ENCODE measurements around the gene ACAA2. TPM values are rescaled to one million over a fixed set of nuclear protein-coding genes. Genes with fewer than 3 reads are reported as not detected.

ACAA2 gene
- total RNA-seq, 1 donor from 2014 or later, result 50.6 TPM

DNA sequence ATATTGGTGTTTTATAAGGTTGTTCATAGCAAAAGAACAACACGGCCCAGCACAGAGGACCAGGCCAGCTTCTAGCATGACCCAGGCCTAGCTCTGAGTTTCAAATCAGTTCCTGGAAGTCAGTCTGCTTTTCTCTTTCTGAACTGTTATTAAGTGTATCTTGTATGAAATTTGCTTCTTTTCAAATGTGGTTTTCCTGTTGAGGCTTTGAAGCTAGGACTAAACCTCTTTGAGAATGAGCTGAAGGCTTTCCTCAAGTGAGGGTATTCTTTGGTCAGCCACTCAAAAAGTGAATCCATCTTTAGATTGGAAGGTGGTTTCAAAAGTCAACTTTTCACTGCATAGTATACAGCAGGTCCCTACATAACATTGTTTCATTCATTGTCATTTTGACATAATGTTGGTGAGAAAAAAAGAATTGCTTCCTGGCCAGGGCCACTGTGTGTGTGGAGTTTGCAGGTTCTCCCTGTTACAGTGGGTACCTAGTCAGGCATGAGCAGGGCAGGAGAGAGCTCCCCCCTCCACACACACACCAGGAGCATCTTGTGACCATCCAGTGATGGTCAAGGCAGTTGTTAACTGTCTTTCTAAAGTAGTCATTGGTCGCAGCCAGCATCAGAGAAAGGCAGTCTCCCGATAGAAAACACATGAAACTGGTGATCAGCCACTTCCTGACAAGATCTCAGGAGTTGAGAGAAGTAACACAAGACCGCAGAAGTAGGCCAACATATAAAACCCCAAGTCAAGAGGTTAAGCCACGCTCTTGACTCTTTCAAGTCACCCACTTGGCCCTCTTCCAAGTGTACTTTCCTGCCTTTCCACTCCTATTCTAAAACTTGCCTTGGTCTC lies 6.7 kb upstream of the ACAA2 start:
- no peaks in the 10 kb centered on the region for H3K4me1 ChIP-seq
- TF ChIP-seq POLR2AphosphoS5 (IDR thresholded peaks at IDR 0.05; ENCODE audit: insufficient read depth in 1 of 2, low read depth in 1 of 2) (no peak), POLR2A (IDR thresholded peaks at IDR 0.05) (no peak)
- TF ChIP-seq, protein P1, sequence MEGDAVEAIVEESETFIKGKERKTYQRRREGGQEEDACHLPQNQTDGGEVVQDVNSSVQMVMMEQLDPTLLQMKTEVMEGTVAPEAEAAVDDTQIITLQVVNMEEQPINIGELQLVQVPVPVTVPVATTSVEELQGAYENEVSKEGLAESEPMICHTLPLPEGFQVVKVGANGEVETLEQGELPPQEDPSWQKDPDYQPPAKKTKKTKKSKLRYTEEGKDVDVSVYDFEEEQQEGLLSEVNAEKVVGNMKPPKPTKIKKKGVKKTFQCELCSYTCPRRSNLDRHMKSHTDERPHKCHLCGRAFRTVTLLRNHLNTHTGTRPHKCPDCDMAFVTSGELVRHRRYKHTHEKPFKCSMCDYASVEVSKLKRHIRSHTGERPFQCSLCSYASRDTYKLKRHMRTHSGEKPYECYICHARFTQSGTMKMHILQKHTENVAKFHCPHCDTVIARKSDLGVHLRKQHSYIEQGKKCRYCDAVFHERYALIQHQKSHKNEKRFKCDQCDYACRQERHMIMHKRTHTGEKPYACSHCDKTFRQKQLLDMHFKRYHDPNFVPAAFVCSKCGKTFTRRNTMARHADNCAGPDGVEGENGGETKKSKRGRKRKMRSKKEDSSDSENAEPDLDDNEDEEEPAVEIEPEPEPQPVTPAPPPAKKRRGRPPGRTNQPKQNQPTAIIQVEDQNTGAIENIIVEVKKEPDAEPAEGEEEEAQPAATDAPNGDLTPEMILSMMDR (IDR thresholded peaks at IDR 0.05), result no peak
- intact Hi-C loops (cut with DNase I), result no loop called here

GRCh38 chr18:49819071-49819662 lies 5.8 kb upstream of the ACAA2 start:
- no peaks in the 10 kb centered on the region for H3K27me3 ChIP-seq
- DNase-seq (ENCODE audit: extremely low spot score in 2 of 2), result no peak
- H3K9me3 ChIP-seq, result no peaks in the 10 kb centered on the region
- TF ChIP-seq, protein P1 (IDR thresholded peaks at IDR 0.05), result no peak
- TF ChIP-seq POLR2A (IDR thresholded peaks at IDR 0.05) (no peak), POLR2AphosphoS5 (IDR thresholded peaks at IDR 0.05; ENCODE audit: insufficient read depth in 1 of 2, low read depth in 1 of 2) (no peak)
- no peaks in the 10 kb centered on the region for H3K36me3 ChIP-seq
- H3K27ac ChIP-seq, result no peak overlapping the region
- intact Hi-C loops (cut with DNase I), result no loop called here
- no peaks in the 10 kb centered on the region for H3K4me1 ChIP-seq
- H3K4me3 ChIP-seq, result no peak overlapping the region

More for the DNA sequence above, 6.7 kb upstream of the ACAA2 start:
- Histone ChIP-seq H3K27me3 (no peaks in the 10 kb centered on the region), H3K36me3 (no peaks in the 10 kb centered on the region), H3K9me3 (no peaks in the 10 kb centered on the region), H3K4me3 (no peak overlapping the region), H3K27ac (no peak overlapping the region)
- no peak for DNase-seq (ENCODE audit: extremely low spot score in 2 of 2)

- no peak for DNase-seq (ENCODE audit: extremely low spot score in 2 of 2)
- no peak for TF ChIP-seq POLR2A (IDR thresholded peaks at IDR 0.05)
- TF ChIP-seq POLR2AphosphoS5 (IDR thresholded peaks at IDR 0.05; ENCODE audit: insufficient read depth in 1 of 2, low read depth in 1 of 2), result no peak
- TF ChIP-seq, protein P1 (IDR thresholded peaks at IDR 0.05), result no peak
- peaks cover 3% of the 10 kb centered on the region for H3K4me1 ChIP-seq
- H3K9me3 ChIP-seq, result no peaks in the 10 kb centered on the region
- no peak overlapping the region for H3K4me3 ChIP-seq
- H3K27ac ChIP-seq, result no peak overlapping the region
- intact Hi-C loops (cut with DNase I), result no loop called here
- no peaks in the 10 kb centered on the region for H3K27me3 ChIP-seq
- no peaks in the 10 kb centered on the region for H3K36me3 ChIP-seq
Observed at GRCh38 chr18:49817947-49818346, 4.6 kb upstream of the ACAA2 start.

DNA sequence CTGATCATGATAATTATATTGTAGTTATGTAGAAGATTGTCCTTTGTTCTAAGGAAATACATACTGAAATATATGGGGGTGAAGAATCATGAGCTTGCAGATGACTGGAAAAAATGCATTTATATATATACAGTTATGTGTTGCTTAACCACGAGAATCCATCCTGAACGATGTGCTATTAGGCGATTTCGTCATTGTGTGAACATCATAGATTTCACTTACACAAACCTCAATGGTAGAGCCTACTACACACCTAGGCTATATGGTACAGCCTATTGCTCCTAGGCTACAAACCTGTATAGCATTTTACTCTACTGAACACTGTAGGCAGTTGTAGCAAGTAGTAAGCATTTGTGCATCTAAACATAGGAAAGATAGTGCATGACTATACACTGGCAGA lies 2.6 kb upstream of the ACAA2 start:
- Histone ChIP-seq H3K9me3 (no peaks in the 10 kb centered on the region), H3K27me3 (no peaks in the 10 kb centered on the region), H3K4me1 (peaks cover 22% of the 10 kb centered on the region), H3K27ac (no peak overlapping the region), H3K4me3 (no peak overlapping the region), H3K36me3 (no peaks in the 10 kb centered on the region)
- intact Hi-C loops (cut with DNase I), result no loop called here
- no peak for TF ChIP-seq POLR2AphosphoS5 (IDR thresholded peaks at IDR 0.05; ENCODE audit: insufficient read depth in 1 of 2, low read depth in 1 of 2)
- TF ChIP-seq POLR2A (IDR thresholded peaks at IDR 0.05), result no peak
- TF ChIP-seq, protein P1 (IDR thresholded peaks at IDR 0.05), result no peak
- no peak for DNase-seq (ENCODE audit: extremely low spot score in 2 of 2)

DNA sequence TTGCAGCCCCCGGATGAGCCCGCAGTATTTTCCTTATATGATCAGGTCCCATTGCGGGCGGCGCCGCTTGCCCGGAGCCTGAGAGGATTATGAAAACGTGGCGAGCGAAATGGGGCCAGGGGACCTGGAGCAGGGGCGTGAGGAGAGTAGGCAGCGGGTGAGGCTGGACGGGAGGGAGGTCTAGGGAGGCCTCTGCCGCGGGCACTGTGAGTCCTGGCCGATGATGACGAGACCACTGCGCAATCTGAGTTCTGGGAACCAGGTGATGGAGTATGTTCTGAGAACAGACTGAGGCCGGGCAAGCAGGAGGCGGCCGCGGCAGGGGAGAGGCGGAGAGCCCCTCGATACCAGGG lies 790 bp upstream of the ACAA2 start:
- H3K4me3 ChIP-seq, result peak overlapping the region; percentile 50 to 88
- no peaks in the 10 kb centered on the region for H3K27me3 ChIP-seq
- H3K9me3 ChIP-seq, result no peaks in the 10 kb centered on the region
- DNase-seq (ENCODE audit: extremely low spot score in 2 of 2), result no peak
- intact Hi-C loops (cut with DNase I), result no loop called here
- TF ChIP-seq POLR2AphosphoS5 (IDR thresholded peaks at IDR 0.05; ENCODE audit: insufficient read depth in 1 of 2, low read depth in 1 of 2), result peak in 1 of 2 donors; percentile 70
- TF ChIP-seq, protein P1 (IDR thresholded peaks at IDR 0.05), result no peak
- TF ChIP-seq POLR2A (IDR thresholded peaks at IDR 0.05), result no peak
- no peaks in the 10 kb centered on the region for H3K36me3 ChIP-seq
- peaks cover 26% of the 10 kb centered on the region for H3K4me1 ChIP-seq
- H3K27ac ChIP-seq, result peak overlapping the region; percentile 92
